H9 (cell line): ENCODE results near the gene ZFR2. TPM values are rescaled to one million over a fixed set of nuclear protein-coding genes. Genes with fewer than 3 reads are reported as not detected.
A peak's percentile ranks its signal among the peaks of the same experiment; 100 is the strongest.
"Not testable (repeated sequence)": the region's sequence is repeated elsewhere in the genome, so short reads cannot be mapped to it uniquely, and the experiment has no call there.

Experiments
- DNase-seq: peaks from one replicate; pipeline ENCODE4 v3.0.0-alpha.2; 2017
- H2AFZ ChIP-seq: one replicate; pipeline ENCODE4 v1.6.1; 2013; ENCODE audit warnings: mild to moderate bottlenecking, low read length, control low read depth, moderate library complexity
- H2AK5ac ChIP-seq: 2 replicates; pipeline ENCODE4 v1.6.1; 2013; ENCODE audit warnings: low read length, control low read depth, mixed read lengths; ENCODE audit not compliant: insufficient read length
- H2BK120ac ChIP-seq: one replicate; pipeline ENCODE4 v1.6.1; 2013; ENCODE audit warnings: low read depth, mild to moderate bottlenecking, low read length, control low read depth, inconsistent platforms; ENCODE audit not compliant: poor library complexity, severe bottlenecking
- H2BK12ac ChIP-seq: 2 replicates; pipeline ENCODE4 v1.6.1; 2013; ENCODE audit warnings: low read length, control low read depth, mixed read lengths, low read depth; ENCODE audit not compliant: insufficient read length
- H2BK15ac ChIP-seq: 2 replicates; pipeline ENCODE4 v1.6.1; 2013; ENCODE audit warnings: low read depth, low read length, control low read depth
- H2BK20ac ChIP-seq: one replicate; pipeline ENCODE4 v1.6.1; 2013; ENCODE audit warnings: low read depth, mild to moderate bottlenecking, low read length, control low read depth, inconsistent platforms; ENCODE audit not compliant: poor library complexity, severe bottlenecking
- H2BK5ac ChIP-seq: 2 replicates; pipeline ENCODE4 v1.6.1; 2013; ENCODE audit warnings: low read length, control low read depth, mixed read lengths; ENCODE audit not compliant: insufficient read length
- H3K14ac ChIP-seq: 2 replicates; pipeline ENCODE4 v1.6.1; 2013; ENCODE audit warnings: low read length, control low read depth; ENCODE audit not compliant: insufficient read depth
- H3K18ac ChIP-seq: 2 replicates; pipeline ENCODE4 v1.6.1; 2013; ENCODE audit warnings: low read depth, mild to moderate bottlenecking, mixed read lengths, low read length, control low read depth; ENCODE audit not compliant: insufficient read length
- H3K23ac ChIP-seq: 2 replicates; pipeline ENCODE4 v1.6.1; 2013; ENCODE audit warnings: low read length, control low read depth, mixed read lengths, low read depth; ENCODE audit not compliant: insufficient read length
- H3K23me2 ChIP-seq: 2 replicates; pipeline ENCODE4 v1.6.1; 2013; ENCODE audit warnings: low read depth, mild to moderate bottlenecking, mixed read lengths, low read length, control low read depth; ENCODE audit not compliant: insufficient read length, poor library complexity, severe bottlenecking
- H3K27ac ChIP-seq: 2 replicates; pipeline ENCODE4 v1.5.1; 2013; ENCODE audit warnings: low read length, control low read depth, mixed read lengths, low read depth; ENCODE audit not compliant: insufficient read length
- H3K27me3 ChIP-seq: 2 replicates; pipeline ENCODE4 v1.6.1; 2013; ENCODE audit warnings: low read length, control low read depth, inconsistent platforms; ENCODE audit not compliant: insufficient read depth
- H3K4ac ChIP-seq: 2 replicates; pipeline ENCODE4 v1.6.1; 2013; ENCODE audit warnings: low read depth, mild to moderate bottlenecking, control low read depth, inconsistent platforms, low read length, moderate library complexity
- H3K4me1 ChIP-seq: 2 replicates; pipeline ENCODE4 v1.6.1; 2013; ENCODE audit warnings: low read length, control low read depth, inconsistent platforms; ENCODE audit not compliant: insufficient read depth
- H3K4me2 ChIP-seq: 2 replicates; pipeline ENCODE4 v1.6.1; 2013; ENCODE audit warnings: low read length, control low read depth, mixed read lengths; ENCODE audit not compliant: insufficient read length, insufficient read depth
- H3K56ac ChIP-seq: 2 replicates; pipeline ENCODE4 v1.6.1; 2013; ENCODE audit warnings: low read depth, mild to moderate bottlenecking, mixed read lengths, low read length, control low read depth; ENCODE audit not compliant: insufficient read length
- H3K79me1 ChIP-seq: 2 replicates; pipeline ENCODE4 v1.6.1; 2013; ENCODE audit warnings: low read depth, mild to moderate bottlenecking, moderate library complexity, low read length, control low read depth, inconsistent platforms; ENCODE audit not compliant: insufficient read depth, poor library complexity, severe bottlenecking
- H3K79me2 ChIP-seq: 2 replicates; pipeline ENCODE4 v1.6.1; 2013; ENCODE audit warnings: low read length, control low read depth, inconsistent platforms; ENCODE audit not compliant: insufficient read depth
- H3K9ac ChIP-seq: 2 replicates; pipeline ENCODE4 v1.6.1; 2013; ENCODE audit warnings: low read length, control low read depth, mixed read lengths; ENCODE audit not compliant: insufficient read length; ENCODE audit errors: extremely low read depth
- H3K9me3 ChIP-seq: one replicate; pipeline ENCODE4 v1.6.1; 2013; ENCODE audit warnings: low read depth, low read length, inconsistent platforms; ENCODE audit not compliant: control insufficient read depth
- H3T11ph ChIP-seq: one replicate; pipeline ENCODE4 v1.6.1; 2013; ENCODE audit warnings: mild to moderate bottlenecking, low read length, control low read depth, inconsistent platforms
- H4K20me1 ChIP-seq: one replicate; pipeline ENCODE4 v1.6.1; 2013; ENCODE audit not compliant: control insufficient read depth, insufficient read length, insufficient read depth
- H4K5ac ChIP-seq: 2 replicates; pipeline ENCODE4 v1.6.1; 2013; ENCODE audit warnings: low read depth, mild to moderate bottlenecking, mixed read lengths, low read length, control low read depth; ENCODE audit not compliant: insufficient read length
- H4K8ac ChIP-seq: replicated peaks from 2 replicates; pipeline ENCODE4 v1.6.1; 2013; ENCODE audit warnings: low read length, control low read depth, mixed read lengths, low read depth; ENCODE audit not compliant: insufficient read length
- H4K91ac ChIP-seq: 2 replicates; pipeline ENCODE4 v1.6.1; 2013; ENCODE audit warnings: low read depth, mild to moderate bottlenecking, moderate library complexity, mixed read lengths, low read length, control low read depth; ENCODE audit not compliant: insufficient read length
- H3K27ac Mint-ChIP-seq, 3 experiments: 2 replicates in 2 of 3; 3 replicates in 1 of 3; pipeline ENCODE4 v1.8.0; 2020 to 2021; ENCODE audit warnings: mixed read lengths in 3 of 3, mild to moderate bottlenecking in 1 of 3, moderate library complexity in 1 of 3
- H3K27me3 Mint-ChIP-seq: 2 replicates; pipeline ENCODE4 v1.8.0; 2021; ENCODE audit warnings: low read depth, mild to moderate bottlenecking, moderate library complexity, mixed read lengths
- H3K36me3 Mint-ChIP-seq, 3 experiments: 2 replicates in 2 of 3; 3 replicates in 1 of 3; pipeline ENCODE4 v1.8.0; 2020 to 2021; ENCODE audit warnings: low read depth in 3 of 3, mixed read lengths in 3 of 3; ENCODE audit not compliant: insufficient read depth in 1 of 3
- H3K4me1 Mint-ChIP-seq, 2 experiments: 2 replicates each; pipeline ENCODE4 v1.8.0; 2020; ENCODE audit warnings: mixed read lengths in 2 of 2
- H3K4me3 Mint-ChIP-seq, 2 experiments: 2 replicates in 1 of 2; 3 replicates in 1 of 2; pipeline ENCODE4 v1.8.0; 2020 to 2021; ENCODE audit warnings: mild to moderate bottlenecking in 2 of 2, mixed read lengths in 2 of 2, moderate library complexity in 1 of 2
- H3K9me3 Mint-ChIP-seq, 2 experiments: 2 replicates in 1 of 2; 3 replicates in 1 of 2; pipeline ENCODE4 v1.8.0; 2020; ENCODE audit warnings: mild to moderate bottlenecking in 2 of 2, mixed read lengths in 2 of 2, moderate library complexity in 1 of 2
- WGBS: extraction: QIAGEN DNeasy Blood & Tissue Kit; methylation state at CpG from one replicate; pipeline ENCODE4 v1.1.7; 2013; ENCODE audit warnings: missing lambda C conversion rate, low lambda C conversion rate, mixed read lengths; ENCODE audit not compliant: insufficient read length; ENCODE audit errors: extremely low coverage; 5-methylcytosine and 5-hydroxymethylcytosine counted together
- total RNA-seq: library from RNA; stranded (reverse); gene quantifications from 2 replicates; pipeline ENCODE4 v1.2.1, GENCODE V29; 2021
- TF ChIP-seq, protein P1 (sequence below): fragments of 200-600 bp; sonication (generic); conservative IDR thresholded peaks from 3 replicates; pipeline ENCODE4 v1.8.0; 2021; ENCODE audit warnings: antibody characterized with exemption, mild to moderate bottlenecking

Gene ZFR2
- total RNA-seq, 1 experiment from 2014 or later, result 18.3 TPM

DNA sequence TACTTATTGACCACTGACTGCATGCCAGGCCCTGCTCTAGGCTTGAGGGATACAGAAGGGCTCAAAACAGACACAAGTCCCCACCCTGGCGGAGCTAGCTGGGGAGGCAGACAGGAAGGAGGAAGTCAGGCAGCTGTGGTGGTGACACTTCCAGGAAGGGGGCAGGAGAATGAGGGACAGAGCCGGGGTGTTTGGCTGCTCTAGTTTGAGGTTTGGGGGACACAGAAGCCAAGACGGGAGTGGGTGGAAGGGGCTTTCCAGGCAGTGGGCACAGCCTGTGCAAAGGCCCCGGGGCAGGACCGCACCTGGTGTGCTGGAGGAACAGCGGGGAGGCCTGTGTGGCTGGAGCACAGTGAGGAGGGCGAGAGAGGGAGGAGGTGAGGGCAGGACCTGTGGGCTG is 102.3 kb downstream of the ZFR2 start:
- H3K56ac ChIP-seq, result no peak overlapping the region
- no peaks in the 10 kb centered on the region for H3K27me3 Mint-ChIP-seq
- peaks cover 6 to 17% (median 12%) of the 10 kb centered on the region in 3 experiments; a peak in 5 of 7 replicates for H3K36me3 Mint-ChIP-seq
- no peaks in the 10 kb centered on the region; a peak in 1 of 5 replicates for H3K9me3 Mint-ChIP-seq
- no peak overlapping the region for H3K4me3 Mint-ChIP-seq
- no peaks in the 10 kb centered on the region for H3K79me2 ChIP-seq
- no peak overlapping the region for H4K91ac ChIP-seq
- no peak overlapping the region for H3K4ac ChIP-seq
- H3K23ac ChIP-seq, result no peak overlapping the region
- WGBS, result no CpG with 5 or more reads among the region's 7 CpGs
- no peaks in the 10 kb centered on the region for H3K23me2 ChIP-seq
- no peaks in the 10 kb centered on the region for H3K4me1 ChIP-seq
- no peak overlapping the region for H4K8ac ChIP-seq
- no peaks in the 10 kb centered on the region for H3K79me1 ChIP-seq
- no peak overlapping the region for H3K27ac ChIP-seq
- no peak overlapping the region for H2BK5ac ChIP-seq
- H3K27ac Mint-ChIP-seq, result peak overlapping the region in 1 of 3 experiments; percentile 87; a peak in 1 of 7 replicates
- H3K27me3 ChIP-seq, result no peaks in the 10 kb centered on the region
- H3K4me2 ChIP-seq, result no peak overlapping the region
- H4K5ac ChIP-seq, result no peak overlapping the region
- TF ChIP-seq, protein P1, sequence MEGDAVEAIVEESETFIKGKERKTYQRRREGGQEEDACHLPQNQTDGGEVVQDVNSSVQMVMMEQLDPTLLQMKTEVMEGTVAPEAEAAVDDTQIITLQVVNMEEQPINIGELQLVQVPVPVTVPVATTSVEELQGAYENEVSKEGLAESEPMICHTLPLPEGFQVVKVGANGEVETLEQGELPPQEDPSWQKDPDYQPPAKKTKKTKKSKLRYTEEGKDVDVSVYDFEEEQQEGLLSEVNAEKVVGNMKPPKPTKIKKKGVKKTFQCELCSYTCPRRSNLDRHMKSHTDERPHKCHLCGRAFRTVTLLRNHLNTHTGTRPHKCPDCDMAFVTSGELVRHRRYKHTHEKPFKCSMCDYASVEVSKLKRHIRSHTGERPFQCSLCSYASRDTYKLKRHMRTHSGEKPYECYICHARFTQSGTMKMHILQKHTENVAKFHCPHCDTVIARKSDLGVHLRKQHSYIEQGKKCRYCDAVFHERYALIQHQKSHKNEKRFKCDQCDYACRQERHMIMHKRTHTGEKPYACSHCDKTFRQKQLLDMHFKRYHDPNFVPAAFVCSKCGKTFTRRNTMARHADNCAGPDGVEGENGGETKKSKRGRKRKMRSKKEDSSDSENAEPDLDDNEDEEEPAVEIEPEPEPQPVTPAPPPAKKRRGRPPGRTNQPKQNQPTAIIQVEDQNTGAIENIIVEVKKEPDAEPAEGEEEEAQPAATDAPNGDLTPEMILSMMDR, result no peak
- no peak overlapping the region for H2BK120ac ChIP-seq
- no peak overlapping the region for H2BK15ac ChIP-seq
- no peak overlapping the region for H2BK20ac ChIP-seq
- H3K9me3 ChIP-seq, result no peaks in the 10 kb centered on the region
- DNase-seq, result no peak
- no peak overlapping the region for H3T11ph ChIP-seq
- no peak overlapping the region for H2AFZ ChIP-seq
- no peak overlapping the region for H3K18ac ChIP-seq
- no peaks in the 10 kb centered on the region for H4K20me1 ChIP-seq
- no peak overlapping the region for H3K9ac ChIP-seq
- peaks cover 10 to 16% of the 10 kb centered on the region in 2 experiments for H3K4me1 Mint-ChIP-seq
- no peak overlapping the region for H2BK12ac ChIP-seq
- no peak overlapping the region for H2AK5ac ChIP-seq
- H3K14ac ChIP-seq, result no peak overlapping the region

- not testable (repeated sequence) for H4K5ac ChIP-seq, H3K4me2 ChIP-seq, H3K27me3 ChIP-seq, H3K27me3 Mint-ChIP-seq, H4K8ac ChIP-seq, H2BK120ac ChIP-seq, H2BK20ac ChIP-seq, H3K23me2 ChIP-seq, H3K9ac ChIP-seq, H3K79me1 ChIP-seq, H3K27ac Mint-ChIP-seq, H2BK5ac ChIP-seq, H2BK15ac ChIP-seq, H4K91ac ChIP-seq, H3K4me3 Mint-ChIP-seq, H4K20me1 ChIP-seq, H3K56ac ChIP-seq, H3K9me3 ChIP-seq, H2BK12ac ChIP-seq, H3K79me2 ChIP-seq, H3K18ac ChIP-seq, H3T11ph ChIP-seq, H3K14ac ChIP-seq, H3K9me3 Mint-ChIP-seq, H3K23ac ChIP-seq, H3K27ac ChIP-seq, DNase-seq, H3K4ac ChIP-seq, H2AK5ac ChIP-seq, H2AFZ ChIP-seq, H3K4me1 ChIP-seq
- peaks cover 4 to 14% of the 10 kb centered on the region in 2 experiments; a peak in 3 of 4 replicates for H3K4me1 Mint-ChIP-seq
- peaks cover 6 to 17% (median 12%) of the 10 kb centered on the region in 3 experiments; a peak in 5 of 7 replicates for H3K36me3 Mint-ChIP-seq
- WGBS, result no CpG with 5 or more reads among the region's 5 CpGs
Observed at GRCh38 chr19:3765757-3766156, 103.1 kb downstream of the ZFR2 start.
